T-helper 2 cell treated with Interferon-gamma antibody and Interleukin-4, amounts not matched to agents 5 μg/mL and 100 μg/mL, for 36 hours (primary cell): ENCODE results near the gene PAQR7.

Experiments
- DNase-seq: peaks from one replicate; pipeline ENCODE4 v3.0.0; 2021; ENCODE audit warnings: low spot score
- H3K27ac Mint-ChIP-seq: one replicate; pipeline ENCODE4 v1.8.0; 2021; ENCODE audit warnings: mild to moderate bottlenecking, mixed read lengths
- H3K27me3 Mint-ChIP-seq: one replicate; pipeline ENCODE4 v1.8.0; 2021; ENCODE audit warnings: low read depth, mixed read lengths
- H3K36me3 Mint-ChIP-seq: one replicate; pipeline ENCODE4 v1.8.0; 2021; ENCODE audit warnings: low read depth, mixed read lengths
- H3K4me1 Mint-ChIP-seq: one replicate; pipeline ENCODE4 v1.8.0; 2021; ENCODE audit warnings: low read depth, mixed read lengths
- H3K4me3 Mint-ChIP-seq: one replicate; pipeline ENCODE4 v1.8.0; 2022; ENCODE audit warnings: mild to moderate bottlenecking, moderate library complexity, mixed read lengths
- H3K9me3 Mint-ChIP-seq: one replicate; pipeline ENCODE4 v1.8.0; 2021; ENCODE audit warnings: mixed read lengths

The PAQR7 gene

GRCh38 chr1:25816112-25816718 lies 59.3 kb downstream of the PAQR7 start:
- no peak for DNase-seq
- no peaks in the 10 kb centered on the region for H3K27me3 Mint-ChIP-seq
- H3K4me3 Mint-ChIP-seq, result no peak overlapping the region
- H3K36me3 Mint-ChIP-seq, result peaks cover 3% of the 10 kb centered on the region
- no peaks in the 10 kb centered on the region for H3K9me3 Mint-ChIP-seq
- H3K4me1 Mint-ChIP-seq, result peaks cover 17% of the 10 kb centered on the region
- no peak overlapping the region for H3K27ac Mint-ChIP-seq

GRCh38 chr1:25815208-25816111 lies 60.0 kb downstream of the PAQR7 start:
- H3K36me3 Mint-ChIP-seq, result no peaks in the 10 kb centered on the region
- H3K27ac Mint-ChIP-seq, result no peak overlapping the region
- peaks cover 10% of the 10 kb centered on the region for H3K4me1 Mint-ChIP-seq
- H3K27me3 Mint-ChIP-seq, result no peaks in the 10 kb centered on the region
- H3K9me3 Mint-ChIP-seq, result no peaks in the 10 kb centered on the region
- DNase-seq, result no peak
- H3K4me3 Mint-ChIP-seq, result no peak overlapping the region

GRCh38 chr1:25814549-25815087 lies 60.9 kb downstream of the PAQR7 start:
- H3K4me3 Mint-ChIP-seq, result no peak overlapping the region
- no peak overlapping the region for H3K27ac Mint-ChIP-seq
- peaks cover 10% of the 10 kb centered on the region for H3K4me1 Mint-ChIP-seq
- no peaks in the 10 kb centered on the region for H3K36me3 Mint-ChIP-seq
- H3K27me3 Mint-ChIP-seq, result no peaks in the 10 kb centered on the region
- DNase-seq, result no peak
- H3K9me3 Mint-ChIP-seq, result no peaks in the 10 kb centered on the region

- DNase-seq, result no peak
- Mint-ChIP-seq H3K36me3 (no peaks in the 10 kb centered on the region), H3K4me1 (peaks cover 7% of the 10 kb centered on the region), H3K4me3 (no peak overlapping the region), H3K27me3 (no peaks in the 10 kb centered on the region), H3K9me3 (no peaks in the 10 kb centered on the region), H3K27ac (no peak overlapping the region)
These were observed 61.6 kb downstream of the PAQR7 start for GRCh38 chr1:25813734-25814471.

GRCh38 chr1:25813071-25813733 lies 62.3 kb downstream of the PAQR7 start:
- no peak for DNase-seq
- Mint-ChIP-seq H3K4me3 (no peak overlapping the region), H3K27ac (no peak overlapping the region), H3K4me1 (peaks cover 2% of the 10 kb centered on the region), H3K27me3 (no peaks in the 10 kb centered on the region), H3K36me3 (no peaks in the 10 kb centered on the region), H3K9me3 (no peaks in the 10 kb centered on the region)
